H9 (cell line): Measurements from ENCODE around the gene TMIGD2. TPM values are rescaled to one million over a fixed set of nuclear protein-coding genes. Genes with fewer than 3 reads are reported as not detected.

Source experiments
- DNase-seq: peaks from one replicate; pipeline ENCODE4 v3.0.0-alpha.2; 2017
- H2AFZ ChIP-seq: one replicate; pipeline ENCODE4 v1.6.1; 2013; ENCODE audit warnings: mild to moderate bottlenecking, low read length, control low read depth, moderate library complexity
- H2AK5ac ChIP-seq: 2 replicates; pipeline ENCODE4 v1.6.1; 2013; ENCODE audit warnings: low read length, control low read depth, mixed read lengths; ENCODE audit not compliant: insufficient read length
- H2BK120ac ChIP-seq: one replicate; pipeline ENCODE4 v1.6.1; 2013; ENCODE audit warnings: low read depth, mild to moderate bottlenecking, low read length, control low read depth, inconsistent platforms; ENCODE audit not compliant: poor library complexity, severe bottlenecking
- H2BK12ac ChIP-seq: 2 replicates; pipeline ENCODE4 v1.6.1; 2013; ENCODE audit warnings: low read length, control low read depth, mixed read lengths, low read depth; ENCODE audit not compliant: insufficient read length
- H2BK15ac ChIP-seq: 2 replicates; pipeline ENCODE4 v1.6.1; 2013; ENCODE audit warnings: low read depth, low read length, control low read depth
- H2BK20ac ChIP-seq: one replicate; pipeline ENCODE4 v1.6.1; 2013; ENCODE audit warnings: low read depth, mild to moderate bottlenecking, low read length, control low read depth, inconsistent platforms; ENCODE audit not compliant: poor library complexity, severe bottlenecking
- H2BK5ac ChIP-seq: 2 replicates; pipeline ENCODE4 v1.6.1; 2013; ENCODE audit warnings: low read length, control low read depth, mixed read lengths; ENCODE audit not compliant: insufficient read length
- H3K14ac ChIP-seq: 2 replicates; pipeline ENCODE4 v1.6.1; 2013; ENCODE audit warnings: low read length, control low read depth; ENCODE audit not compliant: insufficient read depth
- H3K18ac ChIP-seq: 2 replicates; pipeline ENCODE4 v1.6.1; 2013; ENCODE audit warnings: low read depth, mild to moderate bottlenecking, mixed read lengths, low read length, control low read depth; ENCODE audit not compliant: insufficient read length
- H3K23ac ChIP-seq: 2 replicates; pipeline ENCODE4 v1.6.1; 2013; ENCODE audit warnings: low read length, control low read depth, mixed read lengths, low read depth; ENCODE audit not compliant: insufficient read length
- H3K23me2 ChIP-seq: 2 replicates; pipeline ENCODE4 v1.6.1; 2013; ENCODE audit warnings: low read depth, mild to moderate bottlenecking, mixed read lengths, low read length, control low read depth; ENCODE audit not compliant: insufficient read length, poor library complexity, severe bottlenecking
- H3K27ac ChIP-seq: 2 replicates; pipeline ENCODE4 v1.5.1; 2013; ENCODE audit warnings: low read length, control low read depth, mixed read lengths, low read depth; ENCODE audit not compliant: insufficient read length
- H3K27me3 ChIP-seq: 2 replicates; pipeline ENCODE4 v1.6.1; 2013; ENCODE audit warnings: low read length, control low read depth, inconsistent platforms; ENCODE audit not compliant: insufficient read depth
- H3K4ac ChIP-seq: 2 replicates; pipeline ENCODE4 v1.6.1; 2013; ENCODE audit warnings: low read depth, mild to moderate bottlenecking, control low read depth, inconsistent platforms, low read length, moderate library complexity
- H3K4me1 ChIP-seq: 2 replicates; pipeline ENCODE4 v1.6.1; 2013; ENCODE audit warnings: low read length, control low read depth, inconsistent platforms; ENCODE audit not compliant: insufficient read depth
- H3K4me2 ChIP-seq: 2 replicates; pipeline ENCODE4 v1.6.1; 2013; ENCODE audit warnings: low read length, control low read depth, mixed read lengths; ENCODE audit not compliant: insufficient read length, insufficient read depth
- H3K56ac ChIP-seq: 2 replicates; pipeline ENCODE4 v1.6.1; 2013; ENCODE audit warnings: low read depth, mild to moderate bottlenecking, mixed read lengths, low read length, control low read depth; ENCODE audit not compliant: insufficient read length
- H3K79me1 ChIP-seq: 2 replicates; pipeline ENCODE4 v1.6.1; 2013; ENCODE audit warnings: low read depth, mild to moderate bottlenecking, moderate library complexity, low read length, control low read depth, inconsistent platforms; ENCODE audit not compliant: insufficient read depth, poor library complexity, severe bottlenecking
- H3K79me2 ChIP-seq: 2 replicates; pipeline ENCODE4 v1.6.1; 2013; ENCODE audit warnings: low read length, control low read depth, inconsistent platforms; ENCODE audit not compliant: insufficient read depth
- H3K9ac ChIP-seq: 2 replicates; pipeline ENCODE4 v1.6.1; 2013; ENCODE audit warnings: low read length, control low read depth, mixed read lengths; ENCODE audit not compliant: insufficient read length; ENCODE audit errors: extremely low read depth
- H3K9me3 ChIP-seq: one replicate; pipeline ENCODE4 v1.6.1; 2013; ENCODE audit warnings: low read depth, low read length, inconsistent platforms; ENCODE audit not compliant: control insufficient read depth
- H3T11ph ChIP-seq: one replicate; pipeline ENCODE4 v1.6.1; 2013; ENCODE audit warnings: mild to moderate bottlenecking, low read length, control low read depth, inconsistent platforms
- H4K20me1 ChIP-seq: one replicate; pipeline ENCODE4 v1.6.1; 2013; ENCODE audit not compliant: control insufficient read depth, insufficient read length, insufficient read depth
- H4K5ac ChIP-seq: 2 replicates; pipeline ENCODE4 v1.6.1; 2013; ENCODE audit warnings: low read depth, mild to moderate bottlenecking, mixed read lengths, low read length, control low read depth; ENCODE audit not compliant: insufficient read length
- H4K8ac ChIP-seq: replicated peaks from 2 replicates; pipeline ENCODE4 v1.6.1; 2013; ENCODE audit warnings: low read length, control low read depth, mixed read lengths, low read depth; ENCODE audit not compliant: insufficient read length
- H4K91ac ChIP-seq: 2 replicates; pipeline ENCODE4 v1.6.1; 2013; ENCODE audit warnings: low read depth, mild to moderate bottlenecking, moderate library complexity, mixed read lengths, low read length, control low read depth; ENCODE audit not compliant: insufficient read length
- H3K27ac Mint-ChIP-seq, 3 experiments: 2 replicates in 2 of 3; 3 replicates in 1 of 3; pipeline ENCODE4 v1.8.0; 2020 to 2021; ENCODE audit warnings: mixed read lengths in 3 of 3, mild to moderate bottlenecking in 1 of 3, moderate library complexity in 1 of 3
- H3K27me3 Mint-ChIP-seq: 2 replicates; pipeline ENCODE4 v1.8.0; 2021; ENCODE audit warnings: low read depth, mild to moderate bottlenecking, moderate library complexity, mixed read lengths
- H3K36me3 Mint-ChIP-seq, 3 experiments: 2 replicates in 2 of 3; 3 replicates in 1 of 3; pipeline ENCODE4 v1.8.0; 2020 to 2021; ENCODE audit warnings: low read depth in 3 of 3, mixed read lengths in 3 of 3; ENCODE audit not compliant: insufficient read depth in 1 of 3
- H3K4me1 Mint-ChIP-seq, 2 experiments: 2 replicates each; pipeline ENCODE4 v1.8.0; 2020; ENCODE audit warnings: mixed read lengths in 2 of 2
- H3K4me3 Mint-ChIP-seq, 2 experiments: 2 replicates in 1 of 2; 3 replicates in 1 of 2; pipeline ENCODE4 v1.8.0; 2020 to 2021; ENCODE audit warnings: mild to moderate bottlenecking in 2 of 2, mixed read lengths in 2 of 2, moderate library complexity in 1 of 2
- H3K9me3 Mint-ChIP-seq, 2 experiments: 2 replicates in 1 of 2; 3 replicates in 1 of 2; pipeline ENCODE4 v1.8.0; 2020; ENCODE audit warnings: mild to moderate bottlenecking in 2 of 2, mixed read lengths in 2 of 2, moderate library complexity in 1 of 2
- CTCF ChIP-seq: fragments of 200-600 bp; sonication (generic); conservative IDR thresholded peaks from 3 replicates; pipeline ENCODE4 v1.8.0; 2021; ENCODE audit warnings: antibody characterized with exemption, mild to moderate bottlenecking
- WGBS: extraction: QIAGEN DNeasy Blood & Tissue Kit; methylation state at CpG from one replicate; pipeline ENCODE4 v1.1.7; 2013; ENCODE audit warnings: missing lambda C conversion rate, low lambda C conversion rate, mixed read lengths; ENCODE audit not compliant: insufficient read length; ENCODE audit errors: extremely low coverage; 5-methylcytosine and 5-hydroxymethylcytosine counted together
- total RNA-seq: library from RNA; stranded (reverse); gene quantifications from 2 replicates; pipeline ENCODE4 v1.2.1, GENCODE V29; 2021

TMIGD2 gene
- total RNA-seq, 1 experiment from 2014 or later, result 0.26 TPM

- Mint-ChIP-seq H3K36me3 (peaks cover 30 to 48% (median 33%) of the 10 kb centered on the region in 3 experiments), H3K27ac (no peak overlapping the region), H3K9me3 (peaks cover 23 to 28% of the 10 kb centered on the region in 2 experiments), H3K4me3 (no peak overlapping the region), H3K27me3 (peaks cover 2% of the 10 kb centered on the region), H3K4me1 (peaks cover 10 to 11% of the 10 kb centered on the region in 2 experiments)
- Histone ChIP-seq H3K4me1 (peaks cover 2% of the 10 kb centered on the region; the same call in 1 of the 2 replicates), H3K4me2 (no peak overlapping the region), H3T11ph (no peak overlapping the region), H2BK12ac (no peak overlapping the region), H3K79me2 (no peaks in the 10 kb centered on the region), H4K5ac (no peak overlapping the region), H3K23me2 (peaks cover 9% of the 10 kb centered on the region), H3K27me3 (no peaks in the 10 kb centered on the region), H3K27ac (no peak overlapping the region), H2BK120ac (no peak overlapping the region), H4K91ac (no peak overlapping the region), H3K18ac (no peak overlapping the region), H2BK5ac (no peak overlapping the region), H3K23ac (no peak overlapping the region), H3K79me1 (no peaks in the 10 kb centered on the region), H2AFZ (no peak overlapping the region), H4K20me1 (no peaks in the 10 kb centered on the region), H3K4ac (no peak overlapping the region), H3K9me3 (no peaks in the 10 kb centered on the region), H2AK5ac (no peak overlapping the region), H4K8ac (no peak overlapping the region), H3K56ac (no peak overlapping the region), H2BK15ac (no peak overlapping the region), H3K9ac (no peak overlapping the region), H2BK20ac (no peak overlapping the region), H3K14ac (no peak overlapping the region)
- DNase-seq, result no peak
- no CpG with 5 or more reads among the region's 9 CpGs for WGBS
- no peak for TF ChIP-seq CTCF
Observed at GRCh38 chr19:4323692-4324091, 21.5 kb upstream of the TMIGD2 start.
